ENCODE measurements around the gene BEGAIN.

The BEGAIN gene

DNA sequence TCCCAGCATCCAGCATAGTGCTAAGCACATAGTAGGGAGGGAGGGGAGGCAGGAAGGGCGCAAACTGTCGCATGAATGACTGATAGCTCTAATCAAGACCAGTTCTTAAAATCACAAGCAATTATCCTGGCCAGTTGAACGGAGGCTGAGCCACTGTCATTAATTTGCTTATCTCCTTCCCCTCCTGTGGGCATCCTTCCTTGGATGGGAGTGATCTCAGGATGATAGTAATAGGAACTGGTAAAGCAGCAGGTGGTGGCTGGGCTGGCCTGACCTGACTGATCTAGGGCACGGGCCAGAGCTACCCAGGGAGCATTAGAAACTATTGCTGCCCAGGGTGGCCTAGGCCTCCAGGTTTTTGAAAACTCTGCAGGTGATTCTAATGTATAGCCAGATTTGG is 97.0 kb downstream of the BEGAIN start:
- no peak for DNase-seq (ENCODE audit: low spot score)
- TF ChIP-seq, protein P1, sequence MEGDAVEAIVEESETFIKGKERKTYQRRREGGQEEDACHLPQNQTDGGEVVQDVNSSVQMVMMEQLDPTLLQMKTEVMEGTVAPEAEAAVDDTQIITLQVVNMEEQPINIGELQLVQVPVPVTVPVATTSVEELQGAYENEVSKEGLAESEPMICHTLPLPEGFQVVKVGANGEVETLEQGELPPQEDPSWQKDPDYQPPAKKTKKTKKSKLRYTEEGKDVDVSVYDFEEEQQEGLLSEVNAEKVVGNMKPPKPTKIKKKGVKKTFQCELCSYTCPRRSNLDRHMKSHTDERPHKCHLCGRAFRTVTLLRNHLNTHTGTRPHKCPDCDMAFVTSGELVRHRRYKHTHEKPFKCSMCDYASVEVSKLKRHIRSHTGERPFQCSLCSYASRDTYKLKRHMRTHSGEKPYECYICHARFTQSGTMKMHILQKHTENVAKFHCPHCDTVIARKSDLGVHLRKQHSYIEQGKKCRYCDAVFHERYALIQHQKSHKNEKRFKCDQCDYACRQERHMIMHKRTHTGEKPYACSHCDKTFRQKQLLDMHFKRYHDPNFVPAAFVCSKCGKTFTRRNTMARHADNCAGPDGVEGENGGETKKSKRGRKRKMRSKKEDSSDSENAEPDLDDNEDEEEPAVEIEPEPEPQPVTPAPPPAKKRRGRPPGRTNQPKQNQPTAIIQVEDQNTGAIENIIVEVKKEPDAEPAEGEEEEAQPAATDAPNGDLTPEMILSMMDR (IDR thresholded peaks at IDR 0.05; ENCODE audit: extremely low read depth, missing control alignments) = no peak

GRCh38 chr14:100488057-100488456 is 99.2 kb downstream of the BEGAIN start:
- DNase-seq (ENCODE audit: low spot score) = no peak
- TF ChIP-seq, protein P1 (IDR thresholded peaks at IDR 0.05; ENCODE audit: extremely low read depth, missing control alignments) = no peak

- TF ChIP-seq, protein P1 (IDR thresholded peaks at IDR 0.05; ENCODE audit: extremely low read depth, missing control alignments) = no peak
- no peak for DNase-seq (ENCODE audit: low spot score)
These were observed 99.9 kb downstream of the BEGAIN start for GRCh38 chr14:100487304-100487703.
